ENCODE results near the gene MX1. TPM values are rescaled to one million over a fixed set of nuclear protein-coding genes. Genes with fewer than 3 reads are reported as not detected.
A peak's percentile ranks its signal among the peaks of the same experiment; 100 is the strongest.

The MX1 gene
- total and polyA plus RNA-seq, 11 donors = 6.2 to 53.9 (median 13.6) TPM

DNA sequence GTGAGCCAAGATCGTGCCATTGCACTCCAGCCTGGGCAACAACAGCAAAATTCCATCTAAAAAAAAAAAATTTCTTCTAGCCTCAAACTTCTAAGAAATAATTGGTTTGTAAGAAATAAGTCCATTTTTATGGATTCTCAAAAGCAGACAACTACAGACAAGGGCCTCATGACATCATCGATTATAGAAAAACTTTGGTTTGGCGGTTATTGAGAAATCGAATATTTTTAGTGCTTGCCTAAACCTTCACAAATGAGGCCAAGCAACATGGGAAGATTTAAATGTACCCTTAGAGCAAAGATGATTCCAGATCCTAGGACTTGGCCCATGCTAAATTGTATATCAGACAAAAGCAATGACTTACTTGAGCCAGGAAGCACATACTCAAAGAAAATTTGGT, 27.8 kb upstream of the MX1 start:
- Histone ChIP-seq H3K4me1 (peaks cover 0 to 25% (median 0%) of the 10 kb centered on the region in 12 donors), H3K9me3 (no peaks in the 10 kb centered on the region), H3K27ac (peak overlapping the region in 1 of 12 donors; percentile 79), H3K4me3 (no peak overlapping the region), H3K27me3 (no peaks in the 10 kb centered on the region), H3K36me3 (peaks cover 0 to 98% (median 66%) of the 10 kb centered on the region in 9 donors)
- WGBS, 4 donors = 92 to 98% (median 94%) methylated on average over 4 of the region's 4 CpGs
- ATAC-seq (no peak), DNase-seq (no peak)
- TF ChIP-seq, protein P1, sequence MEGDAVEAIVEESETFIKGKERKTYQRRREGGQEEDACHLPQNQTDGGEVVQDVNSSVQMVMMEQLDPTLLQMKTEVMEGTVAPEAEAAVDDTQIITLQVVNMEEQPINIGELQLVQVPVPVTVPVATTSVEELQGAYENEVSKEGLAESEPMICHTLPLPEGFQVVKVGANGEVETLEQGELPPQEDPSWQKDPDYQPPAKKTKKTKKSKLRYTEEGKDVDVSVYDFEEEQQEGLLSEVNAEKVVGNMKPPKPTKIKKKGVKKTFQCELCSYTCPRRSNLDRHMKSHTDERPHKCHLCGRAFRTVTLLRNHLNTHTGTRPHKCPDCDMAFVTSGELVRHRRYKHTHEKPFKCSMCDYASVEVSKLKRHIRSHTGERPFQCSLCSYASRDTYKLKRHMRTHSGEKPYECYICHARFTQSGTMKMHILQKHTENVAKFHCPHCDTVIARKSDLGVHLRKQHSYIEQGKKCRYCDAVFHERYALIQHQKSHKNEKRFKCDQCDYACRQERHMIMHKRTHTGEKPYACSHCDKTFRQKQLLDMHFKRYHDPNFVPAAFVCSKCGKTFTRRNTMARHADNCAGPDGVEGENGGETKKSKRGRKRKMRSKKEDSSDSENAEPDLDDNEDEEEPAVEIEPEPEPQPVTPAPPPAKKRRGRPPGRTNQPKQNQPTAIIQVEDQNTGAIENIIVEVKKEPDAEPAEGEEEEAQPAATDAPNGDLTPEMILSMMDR (IDR thresholded peaks at IDR 0.05) = no peak
- no peak for TF ChIP-seq POLR2A (IDR thresholded peaks at IDR 0.05)
- intact Hi-C loops (cut with DNase I) = no loop called here

DNA sequence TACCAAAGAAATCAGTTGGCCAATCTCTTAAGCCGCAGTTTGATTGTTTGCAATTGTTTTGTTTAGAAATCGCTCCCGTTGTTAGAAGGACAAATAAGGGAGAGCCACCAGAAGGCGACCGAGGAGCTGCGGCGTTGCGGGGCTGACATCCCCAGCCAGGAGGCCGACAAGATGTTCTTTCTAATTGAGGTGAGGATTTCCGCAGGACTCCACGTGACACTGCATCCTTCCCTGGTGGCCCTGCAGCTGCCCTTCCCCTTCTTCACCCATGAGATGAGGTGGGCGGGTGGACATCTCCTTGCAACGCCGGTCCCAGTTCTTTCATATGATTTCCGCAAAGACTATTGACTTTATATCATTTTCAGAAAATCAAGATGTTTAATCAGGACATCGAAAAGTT, 27.2 kb upstream of the MX1 start:
- H3K36me3 ChIP-seq = peaks cover 0 to 98% (median 72%) of the 10 kb centered on the region in 9 donors
- H3K4me1 ChIP-seq = peaks cover 0 to 25% (median 0%) of the 10 kb centered on the region in 12 donors
- no peaks in the 10 kb centered on the region for H3K9me3 ChIP-seq
- H3K4me3 ChIP-seq = no peak overlapping the region
- DNase-seq (no peak), ATAC-seq (no peak)
- no peaks in the 10 kb centered on the region for H3K27me3 ChIP-seq
- WGBS, 4 donors = 95 to 96% (median 95%) methylated on average over 16 of the region's 16 CpGs
- intact Hi-C loops (cut with DNase I) = no loop called here
- no peak for TF ChIP-seq POLR2A (IDR thresholded peaks at IDR 0.05)
- TF ChIP-seq, protein P1 (IDR thresholded peaks at IDR 0.05) = no peak
- no peak overlapping the region for H3K27ac ChIP-seq

DNA sequence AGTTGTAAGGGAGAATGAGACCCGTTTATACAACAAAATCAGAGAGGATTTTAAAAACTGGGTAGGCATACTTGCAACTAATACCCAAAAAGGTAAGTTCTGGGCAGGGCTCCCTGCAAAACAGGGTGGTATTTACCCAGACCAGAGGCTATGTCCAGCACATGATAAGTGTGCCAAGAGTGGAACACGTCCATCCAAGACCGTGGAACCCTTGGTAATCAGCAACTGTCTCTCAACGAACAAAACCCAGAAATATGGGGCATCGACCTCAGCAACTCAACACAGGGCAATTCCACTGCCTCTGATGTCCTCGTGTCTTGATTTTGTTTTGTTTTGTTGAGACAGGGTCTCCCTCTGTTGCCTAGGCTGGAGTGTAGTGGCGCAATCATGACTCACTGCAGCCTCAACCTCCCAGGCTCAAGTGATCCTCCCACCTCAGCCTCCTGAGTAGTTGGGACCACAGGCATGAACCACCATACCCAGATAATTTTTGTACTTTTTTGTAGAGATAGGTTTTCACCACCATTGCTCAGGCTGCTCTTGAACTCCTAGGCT, 26.7 kb upstream of the MX1 start:
- 83 to 93% (median 91%) methylated on average over 7 of the region's 7 CpGs for WGBS, 4 donors
- Histone ChIP-seq H3K4me3 (no peak overlapping the region), H3K27me3 (no peaks in the 10 kb centered on the region), H3K36me3 (peaks cover 0 to 98% (median 75%) of the 10 kb centered on the region in 9 donors), H3K27ac (no peak overlapping the region), H3K4me1 (peaks cover 0 to 25% (median 0%) of the 10 kb centered on the region in 12 donors), H3K9me3 (no peaks in the 10 kb centered on the region)
- intact Hi-C loops (cut with DNase I) = no loop called here
- DNase-seq (no peak), ATAC-seq (no peak)
- TF ChIP-seq POLR2A (IDR thresholded peaks at IDR 0.05) = no peak
- TF ChIP-seq, protein P1 (IDR thresholded peaks at IDR 0.05) = no peak

DNA sequence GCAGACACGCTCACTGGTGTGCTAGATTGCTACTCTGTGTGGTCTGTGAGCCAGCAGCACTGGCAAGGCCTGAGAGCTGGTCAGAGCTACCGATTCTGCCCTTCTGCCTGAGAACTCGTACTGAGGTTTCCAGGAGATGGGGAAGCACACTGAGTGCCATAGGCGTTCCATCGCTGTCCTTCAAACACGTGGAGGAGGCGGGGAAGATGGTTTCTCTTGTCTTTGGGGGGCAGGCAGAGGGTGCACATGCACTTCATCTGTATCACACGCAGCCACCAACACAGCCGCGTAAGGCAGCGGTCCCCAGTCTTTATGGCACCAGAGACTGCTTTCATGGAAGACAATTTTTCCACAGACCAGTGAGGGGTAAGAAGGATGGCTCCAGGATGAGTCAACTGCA, 23.8 kb upstream of the MX1 start:
- H3K27me3 ChIP-seq = no peaks in the 10 kb centered on the region
- peak in 1 of 5 donors; percentile 10 for DNase-seq
- no peaks in the 10 kb centered on the region for H3K9me3 ChIP-seq
- intact Hi-C loops (cut with DNase I) = loop anchor here in 1 of 10 donors (5.0 kb wide), 1 partner anchor 35 kb away; no protein-coding TSS in a partner anchor
- H3K27ac ChIP-seq = no peak overlapping the region
- H3K4me1 ChIP-seq = peaks cover 0 to 18% (median 0%) of the 10 kb centered on the region in 12 donors
- no peak for TF ChIP-seq POLR2A (IDR thresholded peaks at IDR 0.05)
- TF ChIP-seq, protein P1 (IDR thresholded peaks at IDR 0.05) = no peak
- H3K4me3 ChIP-seq = no peak overlapping the region
- WGBS, 4 donors = 93 to 96% (median 94%) methylated on average over 11 of the region's 11 CpGs
- no peak for ATAC-seq
- peaks cover 0 to 100% (median 70%) of the 10 kb centered on the region in 9 donors for H3K36me3 ChIP-seq
